Measurements from ENCODE around the gene SEC24C.

The SEC24C gene

DNA sequence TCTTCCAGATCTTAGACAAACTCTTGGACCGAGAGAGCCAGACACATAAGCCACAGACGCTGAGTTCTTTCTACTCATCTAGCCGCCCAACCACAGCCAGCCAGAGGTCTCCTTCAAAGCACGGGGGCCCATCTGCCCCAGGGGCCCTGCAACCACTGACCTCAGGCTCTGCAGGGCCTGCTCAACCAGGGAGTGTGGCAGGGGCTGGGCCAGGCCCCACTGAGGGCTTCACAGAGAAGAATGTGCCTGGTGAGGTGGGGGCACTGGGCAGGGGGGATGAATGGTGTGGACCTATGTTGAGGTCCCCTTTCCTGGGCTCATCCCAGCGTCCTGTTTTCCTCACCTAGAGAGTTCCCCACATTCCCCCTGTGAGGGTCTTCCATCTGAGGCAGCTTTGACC, 52.6 kb downstream of the SEC24C start:
- no peak for FAIRE-seq

- FAIRE-seq, result no peak
These were observed 53.3 kb downstream of the SEC24C start for GRCh38 chr10:73797324-73798025.

DNA sequence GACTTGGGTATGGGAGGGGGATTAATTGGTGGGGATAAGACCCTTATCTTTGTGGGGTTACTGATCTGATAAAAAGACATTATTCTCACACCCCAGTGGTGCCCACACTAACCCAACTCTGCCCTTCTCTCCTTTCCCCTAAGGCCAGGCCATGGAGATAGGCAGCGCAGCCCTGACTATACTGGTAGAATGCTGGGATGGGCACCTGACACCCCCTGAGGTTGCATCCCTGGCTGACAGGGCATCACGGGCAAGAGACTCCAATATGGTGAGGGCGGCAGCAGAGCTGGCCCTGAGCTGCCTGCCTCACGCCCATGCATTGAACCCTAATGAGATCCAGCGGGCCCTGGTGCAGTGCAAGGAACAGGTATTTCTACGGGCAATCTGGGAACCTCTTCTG, 53.9 kb downstream of the SEC24C start:
- FAIRE-seq, result no peak

DNA sequence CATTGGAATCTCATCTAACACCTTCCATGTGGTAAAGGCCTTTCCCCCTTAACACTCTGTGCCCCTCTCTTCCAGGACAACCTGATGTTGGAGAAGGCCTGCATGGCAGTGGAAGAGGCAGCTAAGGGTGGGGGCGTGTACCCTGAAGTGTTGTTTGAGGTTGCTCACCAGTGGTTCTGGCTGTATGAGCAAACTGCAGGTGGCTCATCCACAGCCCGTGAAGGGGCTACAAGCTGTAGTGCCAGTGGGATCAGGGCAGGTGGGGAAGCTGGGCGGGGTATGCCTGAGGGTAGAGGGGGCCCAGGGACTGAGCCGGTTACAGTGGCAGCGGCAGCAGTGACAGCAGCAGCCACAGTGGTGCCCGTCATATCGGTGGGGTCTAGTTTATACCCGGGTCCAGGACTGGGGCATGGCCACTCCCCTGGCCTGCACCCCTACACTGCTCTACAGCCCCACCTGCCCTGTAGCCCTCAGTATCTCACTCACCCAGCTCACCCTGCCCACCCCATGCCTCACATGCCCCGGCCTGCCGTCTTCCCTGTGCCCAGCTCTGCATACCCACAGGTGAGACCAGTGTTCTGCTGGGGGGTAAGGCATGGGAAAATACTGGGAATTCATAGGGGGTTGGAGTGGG, 54.9 kb downstream of the SEC24C start:
- no peak for FAIRE-seq

- no peak for FAIRE-seq
These were observed 55.9 kb downstream of the SEC24C start for GRCh38 chr10:73799899-73800559.

GRCh38 chr10:73800560-73801252, 56.5 kb downstream of the SEC24C start:
- no peak for FAIRE-seq

DNA sequence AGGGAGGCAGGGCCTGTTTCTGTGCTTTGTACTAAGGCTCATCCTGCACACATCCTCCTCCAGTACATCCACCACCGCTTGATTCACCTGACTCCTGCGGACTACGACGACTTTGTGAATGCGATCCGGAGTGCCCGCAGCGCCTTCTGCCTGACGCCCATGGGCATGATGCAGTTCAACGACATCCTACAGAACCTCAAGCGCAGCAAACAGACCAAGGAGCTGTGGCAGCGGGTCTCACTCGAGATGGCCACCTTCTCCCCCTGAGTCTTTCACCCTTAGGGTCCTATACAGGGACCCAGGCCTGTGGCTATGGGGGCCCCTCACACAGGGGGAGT, 57.0 kb downstream of the SEC24C start:
- no peak for FAIRE-seq

DNA sequence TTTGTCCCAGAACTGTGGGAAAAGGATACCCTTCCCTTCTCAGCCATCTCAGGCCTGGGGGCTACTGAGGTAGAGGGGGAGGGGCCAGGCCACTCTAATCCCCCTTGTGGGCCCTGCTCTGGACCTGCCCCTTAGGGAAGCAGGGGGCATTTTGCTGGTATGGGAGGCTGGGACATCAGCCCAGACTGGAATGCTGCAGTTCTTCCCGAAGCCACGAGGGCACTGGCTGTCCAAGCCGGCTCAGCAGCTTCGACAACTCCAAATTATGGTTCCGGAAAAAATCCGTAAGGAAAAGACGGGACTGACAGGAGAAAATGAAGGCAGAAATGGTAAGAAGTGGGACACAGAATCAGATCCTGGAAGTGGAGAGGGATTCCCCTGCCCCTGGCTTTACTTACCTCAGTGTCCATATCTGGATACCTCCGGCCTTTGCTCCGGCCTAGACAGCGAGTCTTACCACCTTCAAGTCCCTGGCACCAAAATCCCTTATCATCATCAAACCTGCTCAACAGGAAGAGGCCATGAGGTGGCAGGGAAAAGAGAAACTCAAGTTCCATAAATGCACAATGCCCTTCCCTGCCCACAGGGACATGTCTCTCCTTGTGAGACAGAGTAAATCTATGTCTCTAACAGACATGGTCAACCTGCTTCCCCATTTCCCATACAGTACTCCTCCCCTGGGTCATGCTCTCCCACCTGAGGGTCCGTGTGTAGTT, 58.3 kb downstream of the SEC24C start:
- FAIRE-seq, result no peak

- FAIRE-seq, result no peak
These were observed 59.6 kb downstream of the SEC24C start for GRCh38 chr10:73803680-73804286.

- FAIRE-seq, result no peak
These were observed 62.2 kb downstream of the SEC24C start for GRCh38 chr10:73806176-73806950.

DNA sequence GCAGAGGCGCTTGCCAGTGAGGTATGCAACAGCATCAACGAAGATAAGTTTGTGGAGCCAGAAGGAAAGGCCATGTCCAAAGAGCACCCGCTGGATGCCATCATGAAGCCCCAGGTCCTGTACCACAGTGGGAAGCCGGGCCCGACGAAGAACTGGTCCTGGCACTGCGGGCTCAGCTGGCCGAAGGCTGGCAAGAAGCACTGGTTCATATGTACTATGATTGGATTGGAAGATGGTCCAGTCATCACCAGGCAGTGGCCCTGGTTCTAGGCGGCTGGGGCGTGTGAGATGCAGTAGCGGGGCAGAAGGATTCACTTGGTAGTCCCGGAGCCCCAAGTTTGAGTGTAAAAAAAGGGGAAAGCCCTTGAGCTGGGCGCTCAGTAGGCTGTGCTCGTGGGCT, 63.3 kb downstream of the SEC24C start:
- FAIRE-seq, result no peak

GRCh38 chr10:73808021-73808815, 64.0 kb downstream of the SEC24C start:
- no peak for FAIRE-seq

GRCh38 chr10:73809061-73809818, 65.1 kb downstream of the SEC24C start:
- no peak for FAIRE-seq

- no peak for FAIRE-seq
These were observed 66.2 kb downstream of the SEC24C start for GRCh38 chr10:73810358-73810734.

- FAIRE-seq, result no peak
These were observed 66.7 kb downstream of the SEC24C start for GRCh38 chr10:73810735-73811465.

DNA sequence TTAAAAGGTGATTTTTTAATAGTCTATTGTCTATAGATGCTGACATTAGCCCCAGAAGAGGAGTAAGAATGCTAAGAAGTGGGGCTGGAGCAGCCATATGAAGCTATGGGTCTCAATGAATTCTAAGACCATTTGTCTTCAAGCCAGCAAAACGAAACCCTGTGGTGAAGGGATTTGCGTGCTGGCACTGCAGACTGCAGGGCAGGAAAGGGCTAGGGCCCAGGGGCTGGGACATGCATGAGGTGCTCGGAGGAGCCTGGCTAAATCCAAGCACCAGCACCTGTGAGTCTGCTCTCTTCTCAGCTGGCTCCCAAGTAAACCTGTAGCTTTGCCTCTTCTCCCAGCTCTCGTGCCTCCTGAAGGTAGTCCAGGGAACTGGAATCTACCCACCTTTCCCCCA, 68.5 kb downstream of the SEC24C start:
- no peak for FAIRE-seq

GRCh38 chr10:73813333-73813732, 69.2 kb downstream of the SEC24C start:
- no peak for FAIRE-seq

- FAIRE-seq, result no peak
These were observed 70.2 kb downstream of the SEC24C start for GRCh38 chr10:73814276-73814895.
